Adrenal gland (tissue), 12 donors: ENCODE data around the gene CNOT6. TPM values are rescaled to one million over a fixed set of nuclear protein-coding genes. Genes with fewer than 3 reads are reported as not detected.

Source experiments
- DNase-seq, 7 donors: peaks; one replicate each; pipeline ENCODE4 v3.0.0-alpha.2; 2019 to 2020
- H3K27ac ChIP-seq, 5 donors: fragments of 200-600 bp; sonication (generic) in 4 of 5; 1 replicate in 3 of 5; 2 replicates in 2 of 5; pipeline versions ENCODE4 v1.5.1 to v1.8.0; 2016 to 2020; ENCODE audit warnings: mild to moderate bottlenecking in 1 of 5
- H3K27me3 ChIP-seq: fragments of 200-600 bp; 2 replicates; pipeline ENCODE4 v1.8.0; 2021
- H3K36me3 ChIP-seq, 2 donors: fragments of 200-600 bp; replicated peaks in 1 of 2; 1 replicate in 1 of 2; 2 replicates in 1 of 2; pipeline versions ENCODE4 v1.5.1 to v1.8.0; 2018 to 2022
- H3K4me1 ChIP-seq, 2 donors: fragments of 200-600 bp; replicated peaks in 1 of 2; 1 replicate in 1 of 2; 2 replicates in 1 of 2; pipeline versions ENCODE4 v1.5.1 to v1.8.0; 2018 to 2021
- H3K4me3 ChIP-seq, 4 donors: fragments of 200-600 bp; sonication (generic) in 3 of 4; one replicate each; pipeline ENCODE4 v1.5.1; 2016 to 2018
- H3K9me3 ChIP-seq, 3 donors: fragments of 200-600 bp; sonication (generic) in 1 of 3; replicated peaks in 1 of 3; 1 replicate in 2 of 3; 2 replicates in 1 of 3; pipeline versions ENCODE4 v1.5.1 to v1.8.0; 2016 to 2021
- CTCF ChIP-seq, 6 experiments: fragments of 450-650 bp in 4 of 6; fragments of 200-600 bp in 2 of 6; sonication (generic) in 1 of 6; IDR thresholded peaks; 1 replicate in 5 of 6; 2 replicates in 1 of 6; pipeline versions ENCODE4 v1.5.1 to v1.8.0; 2016 to 2021; ENCODE audit warnings: antibody characterized with exemption in 6 of 6, mild to moderate bottlenecking in 2 of 6, moderate library complexity in 1 of 6
- POLR2A ChIP-seq, 2 donors: fragments of 450-650 bp; IDR thresholded peaks; one replicate each; pipeline ENCODE4 v1.6.1; 2017; ENCODE audit warnings: antibody characterized with exemption in 2 of 2, mild to moderate bottlenecking in 2 of 2, moderate library complexity in 1 of 2
- WGBS, 4 donors: extraction: QIAGEN DNeasy Blood & Tissue Kit in 2 of 4; methylation state at CpG; one replicate each; pipeline versions ENCODE4 v1.1.5 to v1.1.7; 2013 to 2017; 5-methylcytosine and 5-hydroxymethylcytosine counted together
- intact Hi-C, 2 donors: fragments of 100-400 bp; cut with DNase I; formaldehyde crosslinking; loops; one replicate each; pipeline versions ENCODE4 v1.14.1 to v1.15.0; 2022 to 2023
- polyA plus RNA-seq, 3 donors: library from polyadenylated mRNA; stranded (reverse); fragments of 200-250 nt in 2 of 3; fragments of 350-450 nt in 1 of 3; fragmentation: Illumina TruSeq in 1 of 3; extraction: RNeasy Lipid Tissue Mini Kit (QIAGEN cat#74804) in 1 of 3; gene quantifications; one replicate each; pipeline ENCODE4 v1.2.3, GENCODE V29; 2013 to 2014
- total RNA-seq, 9 donors: library from RNA; depleted of rRNA in 4 of 9; stranded (reverse); fragments of >200 nt in 4 of 9; fragments of 120-200 nt in 1 of 9; fragmentation: NEBNext Ultra II Directional in 1 of 9; extraction: Animal tissue kit (Norgen Biotek cat#: 25700) in 1 of 9; gene quantifications; one replicate each; pipeline versions ENCODE4 v1.1.0 to v1.2.4, GENCODE V29; 2013 to 2023
- donor health status: healthy with polysubstance abuse.
- donor health status: Bipolar disorder and iron deficiency.
- donor health status: DM: yes; HTN: yes; CAD: no.
- donor health status: DM: no; HTN: no; CAD: no.
- donor health status: DM: no; HTN: no; CAD: no.
- donor health status: DM: yes; HTN: yes; CAD: no.

Gene CNOT6
- total and polyA plus RNA-seq, 12 donors, result 4.4 to 19.9 (median 11.5) TPM

GRCh38 chr5:180593446-180594206, 99.4 kb downstream of the CNOT6 start:
- intact Hi-C loops, result loop anchor here in 1 of 2 donors (10.0 kb wide), 1 partner anchor 109 kb away; no protein-coding TSS in a partner anchor
- Histone ChIP-seq H3K4me3 (no peak overlapping the region), H3K9me3 (no peaks in the 10 kb centered on the region), H3K36me3 (no peaks in the 10 kb centered on the region), H3K27ac (no peak overlapping the region), H3K4me1 (peaks cover 0 to 16% of the 10 kb centered on the region in 2 donors), H3K27me3 (peaks cover 40% of the 10 kb centered on the region)
- TF ChIP-seq CTCF (IDR thresholded peaks at IDR 0.05) (no peak), POLR2A (IDR thresholded peaks at IDR 0.05) (no peak)
- no peak for DNase-seq
- 84 to 93% (median 88%) methylated on average over 8 to 19 of the region's 19 CpGs for WGBS, 4 donors

GRCh38 chr5:180594311-180595045, 100.3 kb downstream of the CNOT6 start:
- Histone ChIP-seq H3K9me3 (no peaks in the 10 kb centered on the region), H3K27me3 (peaks cover 36% of the 10 kb centered on the region), H3K4me3 (no peak overlapping the region), H3K4me1 (peaks cover 0 to 16% of the 10 kb centered on the region in 2 donors), H3K27ac (no peak overlapping the region), H3K36me3 (no peaks in the 10 kb centered on the region)
- TF ChIP-seq POLR2A (IDR thresholded peaks at IDR 0.05), result no peak
- TF ChIP-seq CTCF (IDR thresholded peaks at IDR 0.05), result no peak
- DNase-seq, result no peak
- WGBS, 4 donors, result 81 to 86% (median 83%) methylated on average over 5 to 17 of the region's 17 CpGs
- intact Hi-C loops, result loop anchor here in 1 of 2 donors (10.0 kb wide), 1 partner anchor 110 kb away; no protein-coding TSS in a partner anchor

- no peak for DNase-seq
- Histone ChIP-seq H3K4me3 (no peak overlapping the region), H3K36me3 (no peaks in the 10 kb centered on the region), H3K4me1 (peaks cover 0 to 16% of the 10 kb centered on the region in 2 donors), H3K9me3 (no peaks in the 10 kb centered on the region), H3K27me3 (peaks cover 33% of the 10 kb centered on the region), H3K27ac (no peak overlapping the region)
- TF ChIP-seq CTCF (IDR thresholded peaks at IDR 0.05) (no peak), POLR2A (IDR thresholded peaks at IDR 0.05) (no peak)
- intact Hi-C loops, result loop anchor here in 1 of 2 donors (10.0 kb wide), 1 partner anchor 110 kb away; no protein-coding TSS in a partner anchor
- 46 to 91% (median 75%) methylated on average over 2 of the region's 2 CpGs for WGBS, 4 donors
Observed at GRCh38 chr5:180595046-180595379, 100.8 kb downstream of the CNOT6 start.

- Histone ChIP-seq H3K4me3 (no peak overlapping the region), H3K36me3 (no peaks in the 10 kb centered on the region), H3K27ac (no peak overlapping the region), H3K27me3 (peaks cover 28% of the 10 kb centered on the region), H3K4me1 (peaks cover 0 to 11% of the 10 kb centered on the region in 2 donors), H3K9me3 (no peaks in the 10 kb centered on the region)
- DNase-seq, result no peak
- intact Hi-C loops, result loop anchor here in 1 of 2 donors (10.0 kb wide), 1 partner anchor 111 kb away; no protein-coding TSS in a partner anchor
- TF ChIP-seq CTCF (IDR thresholded peaks at IDR 0.05), result no peak
- TF ChIP-seq POLR2A (IDR thresholded peaks at IDR 0.05), result no peak
- WGBS, 4 donors, result 84 to 92% (median 88%) methylated on average over 16 to 25 of the region's 25 CpGs
Observed at GRCh38 chr5:180595381-180596114, 101.4 kb downstream of the CNOT6 start.
